PC-9 (cell line): ENCODE measurements around the gene MAGEA6.

Experiments used
- EZH2 ChIP-seq: fragments of 200-600 bp; sonication (generic); IDR thresholded peaks from 2 replicates; pipeline ENCODE4 v1.8.0; 2017; ENCODE audit warnings: antibody characterized with exemption, low read depth
- TF ChIP-seq, protein P1 (sequence below): fragments of 200-600 bp; sonication (generic); conservative IDR thresholded peaks from 2 replicates; pipeline ENCODE4 v1.6.1; 2017; ENCODE audit warnings: mixed run types, antibody characterized with exemption, mild to moderate bottlenecking, moderate library complexity

- TF ChIP-seq, protein P1, sequence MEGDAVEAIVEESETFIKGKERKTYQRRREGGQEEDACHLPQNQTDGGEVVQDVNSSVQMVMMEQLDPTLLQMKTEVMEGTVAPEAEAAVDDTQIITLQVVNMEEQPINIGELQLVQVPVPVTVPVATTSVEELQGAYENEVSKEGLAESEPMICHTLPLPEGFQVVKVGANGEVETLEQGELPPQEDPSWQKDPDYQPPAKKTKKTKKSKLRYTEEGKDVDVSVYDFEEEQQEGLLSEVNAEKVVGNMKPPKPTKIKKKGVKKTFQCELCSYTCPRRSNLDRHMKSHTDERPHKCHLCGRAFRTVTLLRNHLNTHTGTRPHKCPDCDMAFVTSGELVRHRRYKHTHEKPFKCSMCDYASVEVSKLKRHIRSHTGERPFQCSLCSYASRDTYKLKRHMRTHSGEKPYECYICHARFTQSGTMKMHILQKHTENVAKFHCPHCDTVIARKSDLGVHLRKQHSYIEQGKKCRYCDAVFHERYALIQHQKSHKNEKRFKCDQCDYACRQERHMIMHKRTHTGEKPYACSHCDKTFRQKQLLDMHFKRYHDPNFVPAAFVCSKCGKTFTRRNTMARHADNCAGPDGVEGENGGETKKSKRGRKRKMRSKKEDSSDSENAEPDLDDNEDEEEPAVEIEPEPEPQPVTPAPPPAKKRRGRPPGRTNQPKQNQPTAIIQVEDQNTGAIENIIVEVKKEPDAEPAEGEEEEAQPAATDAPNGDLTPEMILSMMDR = no peak
- TF ChIP-seq EZH2 = no peak
Observed at GRCh38 chrX:152806035-152806434, 36.5 kb upstream of the MAGEA6 start.
